HepG2 (cell line): ENCODE results near the gene ALDH3A2. TPM values are rescaled to one million over a fixed set of nuclear protein-coding genes. Genes with fewer than 3 reads are reported as not detected.

ENCODE experiments used
- ATRX ChIP-seq: sonication (generic); formaldehyde crosslinking; IDR thresholded peaks from 2 replicates; pipeline ENCODE4 v1.4.0; 2020; ENCODE audit warnings: missing genetic modification reagents, borderline replicate concordance
- ERF ChIP-seq: IDR thresholded peaks from 2 replicates; pipeline ENCODE4 v1.6.1; 2018; ENCODE audit warnings: missing biosample characterization, missing genetic modification reagents
- HCFC1 ChIP-seq: fragments of 150-350 bp; IDR thresholded peaks from 2 replicates; pipeline ENCODE4 v1.6.1; 2014; ENCODE audit warnings: low read depth, low read length
- NR2F1 ChIP-seq, 2 experiments: fragments of 450-650 bp in 1 of 2; formaldehyde crosslinking in 1 of 2; IDR thresholded peaks; 2 replicates each; pipeline versions ENCODE4 v1.5.0 to v1.6.1; 2016 to 2020; ENCODE audit warnings: mild to moderate bottlenecking in 1 of 2, missing compliant biosample characterization in 1 of 2, missing genetic modification reagents in 1 of 2, moderate library complexity in 1 of 2
- PRMT3 ChIP-seq: sonication (generic); formaldehyde crosslinking; IDR thresholded peaks from 2 replicates; pipeline ENCODE4 v1.8.1; 2022; ENCODE audit warnings: low read depth, mild to moderate bottlenecking, moderate library complexity, missing genetic modification reagents, borderline replicate concordance
- PTBP1 ChIP-seq: fragments of 200-400 bp; formaldehyde crosslinking; IDR thresholded peaks from 2 replicates; pipeline ENCODE4 v1.6.1; 2018; ENCODE audit warnings: low read length, low read depth; ENCODE audit not compliant: poor library complexity, severe bottlenecking
- RXRB ChIP-seq: IDR thresholded peaks from 2 replicates; pipeline ENCODE4 v1.6.1; 2016; ENCODE audit warnings: borderline replicate concordance, missing genetic modification reagents, missing compliant biosample characterization
- SIN3B ChIP-seq: fragments of 150-350 bp; IDR thresholded peaks from 2 replicates; pipeline ENCODE4 v1.6.1; 2014; ENCODE audit warnings: low read length
- SMYD3 ChIP-seq: sonication (generic); formaldehyde crosslinking; IDR thresholded peaks from 2 replicates; pipeline ENCODE4 v1.8.1; 2023; ENCODE audit warnings: mild to moderate bottlenecking, missing genetic modification reagents
- ZNF350 ChIP-seq: sonication (generic); formaldehyde crosslinking; IDR thresholded peaks from 2 replicates; pipeline ENCODE4 v1.4.0; 2020; ENCODE audit warnings: mild to moderate bottlenecking, low read depth, missing genetic modification reagents, borderline replicate concordance
- ZSCAN9 ChIP-seq: IDR thresholded peaks from 2 replicates; pipeline ENCODE4 v1.6.1; 2016; ENCODE audit warnings: borderline replicate concordance
- polyA plus RNA-seq, 8 experiments: library from polyadenylated mRNA; depleted of rRNA in 3 of 8; stranded (reverse) in 7 of 8; unstranded in 1 of 8; fragments of >200 nt; fragmentation: Illumina TruSeq in 4 of 8; extraction: Trizol in 4 of 8; gene quantifications; 2 replicates each; pipeline versions ENCODE4 v1.2.1 to v1.2.3, GENCODE V29; 2011 to 2016; ENCODE audit warnings: low read depth in 4 of 8, missing spikeins in 1 of 8, mixed read lengths in 1 of 8; ENCODE audit not compliant: insufficient read depth in 1 of 8
- total RNA-seq, 5 experiments: library from RNA; depleted of rRNA; stranded (reverse); fragments of >200 nt; fragmentation: Illumina TruSeq; extraction: Trizol; gene quantifications; 2 replicates each; pipeline ENCODE4 v1.2.3, GENCODE V29; 2016; ENCODE audit warnings: low read depth in 1 of 5
- TF ChIP-seq, protein P1 (sequence below): sonication (generic); formaldehyde crosslinking; IDR thresholded peaks from 2 replicates; pipeline ENCODE4 v1.5.0; 2020; ENCODE audit warnings: missing genetic modification reagents
- TF ChIP-seq, protein P2 (sequence below): sonication (generic); formaldehyde crosslinking; conservative IDR thresholded peaks from 2 replicates; pipeline ENCODE4 v1.4.0; 2020; ENCODE audit warnings: mild to moderate bottlenecking, missing genetic modification reagents, moderate library complexity
- TF ChIP-seq, protein P3 (sequence below): sonication (generic); formaldehyde crosslinking; IDR thresholded peaks from 2 replicates; pipeline ENCODE4; 2020; ENCODE audit warnings: missing genetic modification reagents, mild to moderate bottlenecking, borderline replicate concordance
- TF ChIP-seq, protein P4 (sequence below): sonication (generic); formaldehyde crosslinking; IDR thresholded peaks from 2 replicates; pipeline ENCODE4 v1.4.0; 2020; ENCODE audit warnings: missing genetic modification reagents
- TF ChIP-seq, protein P5 (sequence below): sonication (generic); formaldehyde crosslinking; IDR thresholded peaks from 2 replicates; pipeline ENCODE4 v1.8.1; 2023; ENCODE audit warnings: mild to moderate bottlenecking, missing genetic modification reagents
- TF ChIP-seq, protein P6 (sequence below): sonication (generic); formaldehyde crosslinking; IDR thresholded peaks from 2 replicates; pipeline ENCODE4 v1.5.0; 2020; ENCODE audit warnings: missing genetic modification reagents

ALDH3A2 gene
- total and polyA plus RNA-seq, 2 of the 13 experiments (the other 11 are each of a cell fraction or from before 2014, with no cell fraction given): 80.8 to 180 TPM

DNA sequence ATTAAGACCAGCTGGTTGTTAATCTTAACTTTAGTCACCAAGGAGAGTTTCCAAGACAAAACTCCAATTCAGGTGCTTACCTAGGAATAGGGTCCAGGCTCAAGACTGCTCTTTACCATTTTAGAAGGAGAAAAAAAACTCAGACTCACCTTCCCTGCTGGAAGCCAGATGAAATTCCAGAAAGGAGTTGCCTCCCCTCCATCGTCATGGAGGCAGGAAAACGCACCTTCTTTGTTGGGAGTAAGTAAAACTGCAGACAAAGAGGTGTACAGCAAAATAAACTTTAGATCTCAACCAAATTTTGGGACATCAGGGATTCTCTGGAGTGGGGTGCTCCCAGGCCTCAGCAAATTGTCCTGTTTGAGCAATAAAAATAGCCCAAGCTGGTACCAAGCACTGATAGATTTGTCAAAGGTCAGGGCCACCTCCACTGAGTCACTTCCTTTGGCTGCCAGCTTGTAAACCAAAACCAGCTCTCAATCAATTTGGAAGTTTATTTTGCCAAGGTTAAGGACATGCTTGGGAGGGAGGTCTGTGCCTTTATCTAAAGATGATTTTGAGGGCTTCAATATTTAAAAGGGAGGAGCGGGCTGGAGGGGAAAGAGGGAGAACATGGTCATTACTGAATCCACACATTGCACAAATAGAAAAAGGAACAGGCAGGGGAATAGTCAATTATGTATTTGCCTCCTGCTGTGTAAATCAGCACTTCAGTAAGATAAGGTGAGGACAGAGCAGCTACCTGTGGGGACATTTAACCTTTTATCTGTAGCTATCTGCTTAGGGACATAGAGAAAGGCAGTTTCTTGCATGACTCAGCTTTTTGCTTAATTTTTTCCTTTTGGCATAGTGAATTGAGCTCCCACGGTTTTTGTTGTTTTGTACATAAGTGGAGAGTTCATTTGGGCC lies 1.5 kb upstream of the ALDH3A2 start (continued):
- TF ChIP-seq ATRX (no peak), SMYD3 (no peak), SIN3B (no peak), HCFC1 (no peak), RXRB (peak; percentile 79), PTBP1 (no peak), ZNF350 (no peak), ERF (CRISPR knock-in tag) (no peak; the same call in 1 of the 2 replicates), NR2F1 (CRISPR knock-in tag; IDR thresholded peaks at IDR 0.05) (peak; percentile 75 to 81), ZSCAN9 (CRISPR knock-in tag) (no peak), PRMT3 (CRISPR knock-in tag) (no peak)
- TF ChIP-seq, protein P1, sequence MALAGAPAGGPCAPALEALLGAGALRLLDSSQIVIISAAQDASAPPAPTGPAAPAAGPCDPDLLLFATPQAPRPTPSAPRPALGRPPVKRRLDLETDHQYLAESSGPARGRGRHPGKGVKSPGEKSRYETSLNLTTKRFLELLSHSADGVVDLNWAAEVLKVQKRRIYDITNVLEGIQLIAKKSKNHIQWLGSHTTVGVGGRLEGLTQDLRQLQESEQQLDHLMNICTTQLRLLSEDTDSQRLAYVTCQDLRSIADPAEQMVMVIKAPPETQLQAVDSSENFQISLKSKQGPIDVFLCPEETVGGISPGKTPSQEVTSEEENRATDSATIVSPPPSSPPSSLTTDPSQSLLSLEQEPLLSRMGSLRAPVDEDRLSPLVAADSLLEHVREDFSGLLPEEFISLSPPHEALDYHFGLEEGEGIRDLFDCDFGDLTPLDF (CRISPR knock-in tag): no peak
- TF ChIP-seq, protein P2, sequence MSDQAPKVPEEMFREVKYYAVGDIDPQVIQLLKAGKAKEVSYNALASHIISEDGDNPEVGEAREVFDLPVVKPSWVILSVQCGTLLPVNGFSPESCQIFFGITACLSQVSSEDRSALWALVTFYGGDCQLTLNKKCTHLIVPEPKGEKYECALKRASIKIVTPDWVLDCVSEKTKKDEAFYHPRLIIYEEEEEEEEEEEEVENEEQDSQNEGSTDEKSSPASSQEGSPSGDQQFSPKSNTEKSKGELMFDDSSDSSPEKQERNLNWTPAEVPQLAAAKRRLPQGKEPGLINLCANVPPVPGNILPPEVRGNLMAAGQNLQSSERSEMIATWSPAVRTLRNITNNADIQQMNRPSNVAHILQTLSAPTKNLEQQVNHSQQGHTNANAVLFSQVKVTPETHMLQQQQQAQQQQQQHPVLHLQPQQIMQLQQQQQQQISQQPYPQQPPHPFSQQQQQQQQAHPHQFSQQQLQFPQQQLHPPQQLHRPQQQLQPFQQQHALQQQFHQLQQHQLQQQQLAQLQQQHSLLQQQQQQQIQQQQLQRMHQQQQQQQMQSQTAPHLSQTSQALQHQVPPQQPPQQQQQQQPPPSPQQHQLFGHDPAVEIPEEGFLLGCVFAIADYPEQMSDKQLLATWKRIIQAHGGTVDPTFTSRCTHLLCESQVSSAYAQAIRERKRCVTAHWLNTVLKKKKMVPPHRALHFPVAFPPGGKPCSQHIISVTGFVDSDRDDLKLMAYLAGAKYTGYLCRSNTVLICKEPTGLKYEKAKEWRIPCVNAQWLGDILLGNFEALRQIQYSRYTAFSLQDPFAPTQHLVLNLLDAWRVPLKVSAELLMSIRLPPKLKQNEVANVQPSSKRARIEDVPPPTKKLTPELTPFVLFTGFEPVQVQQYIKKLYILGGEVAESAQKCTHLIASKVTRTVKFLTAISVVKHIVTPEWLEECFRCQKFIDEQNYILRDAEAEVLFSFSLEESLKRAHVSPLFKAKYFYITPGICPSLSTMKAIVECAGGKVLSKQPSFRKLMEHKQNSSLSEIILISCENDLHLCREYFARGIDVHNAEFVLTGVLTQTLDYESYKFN (CRISPR knock-in tag): peak; percentile 90
- TF ChIP-seq, protein P3, sequence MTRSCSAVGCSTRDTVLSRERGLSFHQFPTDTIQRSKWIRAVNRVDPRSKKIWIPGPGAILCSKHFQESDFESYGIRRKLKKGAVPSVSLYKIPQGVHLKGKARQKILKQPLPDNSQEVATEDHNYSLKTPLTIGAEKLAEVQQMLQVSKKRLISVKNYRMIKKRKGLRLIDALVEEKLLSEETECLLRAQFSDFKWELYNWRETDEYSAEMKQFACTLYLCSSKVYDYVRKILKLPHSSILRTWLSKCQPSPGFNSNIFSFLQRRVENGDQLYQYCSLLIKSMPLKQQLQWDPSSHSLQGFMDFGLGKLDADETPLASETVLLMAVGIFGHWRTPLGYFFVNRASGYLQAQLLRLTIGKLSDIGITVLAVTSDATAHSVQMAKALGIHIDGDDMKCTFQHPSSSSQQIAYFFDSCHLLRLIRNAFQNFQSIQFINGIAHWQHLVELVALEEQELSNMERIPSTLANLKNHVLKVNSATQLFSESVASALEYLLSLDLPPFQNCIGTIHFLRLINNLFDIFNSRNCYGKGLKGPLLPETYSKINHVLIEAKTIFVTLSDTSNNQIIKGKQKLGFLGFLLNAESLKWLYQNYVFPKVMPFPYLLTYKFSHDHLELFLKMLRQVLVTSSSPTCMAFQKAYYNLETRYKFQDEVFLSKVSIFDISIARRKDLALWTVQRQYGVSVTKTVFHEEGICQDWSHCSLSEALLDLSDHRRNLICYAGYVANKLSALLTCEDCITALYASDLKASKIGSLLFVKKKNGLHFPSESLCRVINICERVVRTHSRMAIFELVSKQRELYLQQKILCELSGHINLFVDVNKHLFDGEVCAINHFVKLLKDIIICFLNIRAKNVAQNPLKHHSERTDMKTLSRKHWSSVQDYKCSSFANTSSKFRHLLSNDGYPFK: no peak
- TF ChIP-seq, protein P4, sequence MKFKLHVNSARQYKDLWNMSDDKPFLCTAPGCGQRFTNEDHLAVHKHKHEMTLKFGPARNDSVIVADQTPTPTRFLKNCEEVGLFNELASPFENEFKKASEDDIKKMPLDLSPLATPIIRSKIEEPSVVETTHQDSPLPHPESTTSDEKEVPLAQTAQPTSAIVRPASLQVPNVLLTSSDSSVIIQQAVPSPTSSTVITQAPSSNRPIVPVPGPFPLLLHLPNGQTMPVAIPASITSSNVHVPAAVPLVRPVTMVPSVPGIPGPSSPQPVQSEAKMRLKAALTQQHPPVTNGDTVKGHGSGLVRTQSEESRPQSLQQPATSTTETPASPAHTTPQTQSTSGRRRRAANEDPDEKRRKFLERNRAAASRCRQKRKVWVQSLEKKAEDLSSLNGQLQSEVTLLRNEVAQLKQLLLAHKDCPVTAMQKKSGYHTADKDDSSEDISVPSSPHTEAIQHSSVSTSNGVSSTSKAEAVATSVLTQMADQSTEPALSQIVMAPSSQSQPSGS (CRISPR knock-in tag): peak; percentile 12; the same call in 1 of the 2 replicates
- TF ChIP-seq, protein P5, sequence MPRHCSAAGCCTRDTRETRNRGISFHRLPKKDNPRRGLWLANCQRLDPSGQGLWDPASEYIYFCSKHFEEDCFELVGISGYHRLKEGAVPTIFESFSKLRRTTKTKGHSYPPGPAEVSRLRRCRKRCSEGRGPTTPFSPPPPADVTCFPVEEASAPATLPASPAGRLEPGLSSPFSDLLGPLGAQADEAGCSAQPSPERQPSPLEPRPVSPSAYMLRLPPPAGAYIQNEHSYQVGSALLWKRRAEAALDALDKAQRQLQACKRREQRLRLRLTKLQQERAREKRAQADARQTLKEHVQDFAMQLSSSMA (CRISPR knock-in tag): no peak
- TF ChIP-seq, protein P6, sequence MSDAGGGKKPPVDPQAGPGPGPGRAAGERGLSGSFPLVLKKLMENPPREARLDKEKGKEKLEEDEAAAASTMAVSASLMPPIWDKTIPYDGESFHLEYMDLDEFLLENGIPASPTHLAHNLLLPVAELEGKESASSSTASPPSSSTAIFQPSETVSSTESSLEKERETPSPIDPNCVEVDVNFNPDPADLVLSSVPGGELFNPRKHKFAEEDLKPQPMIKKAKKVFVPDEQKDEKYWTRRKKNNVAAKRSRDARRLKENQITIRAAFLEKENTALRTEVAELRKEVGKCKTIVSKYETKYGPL (CRISPR knock-in tag): no peak
